GM18499 (cell line): ENCODE results near the gene F8A3.
"Not testable (repeated sequence)": the region's sequence is repeated elsewhere in the genome, so short reads cannot be mapped to it uniquely, and the experiment has no call there.

Source experiments
- ATAC-seq: cut with Tn5 transposase; IDR thresholded peaks from one replicate; pipeline ENCODE4 v1.9.1; 2021; ENCODE audit warnings: moderate number of reproducible peaks; ENCODE audit not compliant: insufficient read depth, unreplicated experiment

The F8A3 gene

GRCh38 chrX:155458471-155458870 is at the start of gene F8A3:
Gene F8A3, minus strand, starts transcription at chrX:155458620. Its CDS starts 20 bp downstream, at chrX:155458600.
- not testable (repeated sequence) for ATAC-seq

GRCh38 chrX:155505296-155505695 is 46.9 kb upstream of the F8A3 start:
- no peak for ATAC-seq

- ATAC-seq = not testable (repeated sequence)
These were observed 36.7 kb upstream of the F8A3 start for GRCh38 chrX:155495134-155495533.

- not testable (repeated sequence) for ATAC-seq
These were observed 33.0 kb upstream of the F8A3 start for GRCh38 chrX:155491421-155491820.

GRCh38 chrX:155477136-155477535 is 18.7 kb upstream of the F8A3 start:
- not testable (repeated sequence) for ATAC-seq

- not testable (repeated sequence) for ATAC-seq
These were observed 8.0 kb upstream of the F8A3 start for GRCh38 chrX:155466269-155466938.

- ATAC-seq = not testable (repeated sequence)
These were observed 2.1 kb upstream of the F8A3 start for GRCh38 chrX:155460501-155460900.

- not testable (repeated sequence) for ATAC-seq
These were observed 516 bp downstream of the F8A3 start for GRCh38 chrX:155457761-155458447.

GRCh38 chrX:155441097-155441496 is 17.3 kb downstream of the F8A3 start:
- ATAC-seq = no peak

- no peak for ATAC-seq
These were observed 22.7 kb downstream of the F8A3 start for GRCh38 chrX:155435744-155436112.

- no peak for ATAC-seq
These were observed 23.3 kb downstream of the F8A3 start for GRCh38 chrX:155434906-155435743.

- no peak for ATAC-seq
These were observed 40.7 kb downstream of the F8A3 start for GRCh38 chrX:155417769-155418168.
